ENCODE results near the gene MAML3.

GRCh38 chr4:139957986-139958738, 195.8 kb downstream of the MAML3 start:
- no peak for TF ChIP-seq CTCF (IDR thresholded peaks at IDR 0.05)
- TF ChIP-seq EP300 (IDR thresholded peaks at IDR 0.05), result no peak
- no peak for TF ChIP-seq POLR2A (IDR thresholded peaks at IDR 0.05)
